ENCODE data around the gene RTL9.

DNA sequence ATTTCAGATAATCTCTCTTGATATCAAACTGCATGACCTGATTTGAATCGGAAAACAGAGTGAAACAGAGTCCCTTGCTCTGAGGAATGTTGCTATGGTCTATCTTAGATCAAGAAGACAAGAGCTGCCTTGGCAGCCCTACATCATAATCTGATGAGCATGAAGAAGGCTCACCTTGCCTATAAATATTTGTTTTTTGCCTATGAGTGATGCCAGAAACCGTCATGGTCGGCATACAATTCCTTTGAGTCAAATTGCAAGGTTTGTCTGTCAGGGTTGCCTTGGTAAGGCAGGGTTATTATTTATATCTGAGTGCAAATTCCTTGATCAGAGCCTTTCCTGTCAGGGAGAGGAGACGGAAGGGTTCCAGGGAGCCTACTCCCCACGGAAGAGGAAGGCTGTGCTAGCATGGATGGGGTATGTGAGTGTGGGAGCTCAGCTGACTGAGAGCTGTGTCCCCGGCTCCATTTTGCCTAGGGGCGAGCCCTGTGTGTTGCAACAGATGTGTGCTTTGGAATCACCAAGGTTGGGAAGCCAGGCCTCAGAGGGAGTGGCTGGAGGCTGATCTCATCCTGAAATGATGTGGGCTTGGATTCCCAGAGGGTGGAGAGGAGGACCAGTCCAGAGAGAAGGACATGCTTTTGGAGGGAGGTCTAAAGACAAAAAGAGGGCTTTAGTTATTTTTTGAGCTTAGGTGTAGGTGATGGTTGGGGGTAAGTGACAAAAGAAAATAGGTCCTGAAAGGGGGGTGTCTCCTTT lies 43.6 kb downstream of the RTL9 start:
- TF ChIP-seq, protein P1, sequence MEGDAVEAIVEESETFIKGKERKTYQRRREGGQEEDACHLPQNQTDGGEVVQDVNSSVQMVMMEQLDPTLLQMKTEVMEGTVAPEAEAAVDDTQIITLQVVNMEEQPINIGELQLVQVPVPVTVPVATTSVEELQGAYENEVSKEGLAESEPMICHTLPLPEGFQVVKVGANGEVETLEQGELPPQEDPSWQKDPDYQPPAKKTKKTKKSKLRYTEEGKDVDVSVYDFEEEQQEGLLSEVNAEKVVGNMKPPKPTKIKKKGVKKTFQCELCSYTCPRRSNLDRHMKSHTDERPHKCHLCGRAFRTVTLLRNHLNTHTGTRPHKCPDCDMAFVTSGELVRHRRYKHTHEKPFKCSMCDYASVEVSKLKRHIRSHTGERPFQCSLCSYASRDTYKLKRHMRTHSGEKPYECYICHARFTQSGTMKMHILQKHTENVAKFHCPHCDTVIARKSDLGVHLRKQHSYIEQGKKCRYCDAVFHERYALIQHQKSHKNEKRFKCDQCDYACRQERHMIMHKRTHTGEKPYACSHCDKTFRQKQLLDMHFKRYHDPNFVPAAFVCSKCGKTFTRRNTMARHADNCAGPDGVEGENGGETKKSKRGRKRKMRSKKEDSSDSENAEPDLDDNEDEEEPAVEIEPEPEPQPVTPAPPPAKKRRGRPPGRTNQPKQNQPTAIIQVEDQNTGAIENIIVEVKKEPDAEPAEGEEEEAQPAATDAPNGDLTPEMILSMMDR (IDR thresholded peaks at IDR 0.05): no peak
- no peak for TF ChIP-seq POLR2A (IDR thresholded peaks at IDR 0.05)
